ENCODE data around the gene SOD3.

SOD3 gene

GRCh38 chr4:24794916-24795665 is at the start of gene SOD3:
Gene SOD3, plus strand, starts transcription at chr4:24795573. Its CDS starts 3,949 bp downstream, at chr4:24799522.
- no peak within 1 kb of the TSS for H3K27ac Mint-ChIP-seq

DNA sequence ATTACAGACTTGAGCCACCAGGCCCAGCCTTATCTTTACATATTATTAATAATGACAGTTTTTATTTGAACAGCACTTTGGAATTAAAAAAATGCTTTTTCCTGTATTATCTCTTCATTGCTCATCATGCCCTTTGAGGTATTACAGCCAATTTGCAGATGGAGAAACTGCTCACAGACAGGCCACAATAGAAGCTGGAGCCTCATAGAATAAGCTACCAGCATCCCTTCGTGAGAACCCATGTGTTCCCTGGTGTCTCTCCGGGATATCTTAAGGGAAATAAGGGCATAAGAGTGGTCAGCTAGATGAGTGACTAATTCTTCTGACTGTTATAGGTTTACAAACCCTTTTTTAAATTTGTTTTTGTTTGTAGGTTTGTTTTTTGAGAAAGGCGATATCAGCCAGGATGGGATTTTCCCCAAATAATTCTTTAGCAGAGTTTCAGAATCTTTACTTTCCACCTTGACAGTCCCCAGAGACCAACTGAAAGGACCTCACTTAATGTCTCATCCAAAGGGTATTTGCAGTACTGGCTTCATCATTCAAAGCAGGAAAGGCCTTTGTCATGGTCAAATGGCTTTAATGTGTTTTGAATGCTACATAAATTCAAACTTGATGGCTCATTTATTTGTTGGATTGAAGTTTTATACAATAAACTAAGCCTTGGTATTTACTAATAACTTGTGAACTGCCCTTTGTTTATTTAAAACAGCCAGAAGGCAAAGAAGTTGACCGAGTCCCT is 48.0 kb upstream of the SOD3 start:
- H3K27ac Mint-ChIP-seq: no peak overlapping the region
- no peaks in the 10 kb centered on the region for H3K36me3 Mint-ChIP-seq
- no peaks in the 10 kb centered on the region for H3K4me1 Mint-ChIP-seq
- H3K4me3 Mint-ChIP-seq: no peak overlapping the region
- H3K9me3 Mint-ChIP-seq: peaks cover 4% of the 10 kb centered on the region
- no peaks in the 10 kb centered on the region for H3K27me3 Mint-ChIP-seq
- ATAC-seq: no peak

More at GRCh38 chr4:24794916-24795665, at the start of gene SOD3:
- H3K27me3 Mint-ChIP-seq: peaks cover 12% of the 10 kb centered on the region
- H3K9me3 Mint-ChIP-seq: no peaks in the 10 kb centered on the region
- no peak within 1 kb of the TSS for H3K4me3 Mint-ChIP-seq
- H3K36me3 Mint-ChIP-seq: no peaks in the 10 kb centered on the region
- H3K4me1 Mint-ChIP-seq: no peaks in the 10 kb centered on the region
- ATAC-seq: no peak

DNA sequence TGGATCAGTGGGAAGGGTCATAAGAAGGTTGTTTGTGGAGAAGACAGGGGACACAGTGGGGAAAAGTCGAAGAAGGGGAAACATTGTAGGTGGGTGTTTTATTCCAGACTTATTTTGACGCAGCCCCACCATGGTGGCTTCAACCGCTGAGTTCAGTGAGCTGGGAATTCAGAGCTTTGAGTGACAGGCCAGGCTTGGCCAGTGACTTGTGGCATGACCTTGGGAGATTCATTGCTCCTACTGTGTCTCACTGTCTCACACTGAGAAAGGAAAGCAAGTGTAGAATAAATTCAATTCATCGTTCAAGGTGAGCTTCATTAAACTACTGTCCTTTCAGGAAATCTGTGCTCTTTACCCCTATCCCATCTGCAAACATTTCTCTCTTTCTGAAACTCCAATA is 47.4 kb upstream of the SOD3 start:
- Mint-ChIP-seq H3K27ac (no peak overlapping the region), H3K4me3 (no peak overlapping the region), H3K4me1 (no peaks in the 10 kb centered on the region), H3K36me3 (no peaks in the 10 kb centered on the region), H3K27me3 (no peaks in the 10 kb centered on the region), H3K9me3 (peaks cover 4% of the 10 kb centered on the region)
- ATAC-seq: no peak

- H3K4me1 Mint-ChIP-seq: no peaks in the 10 kb centered on the region
- H3K4me3 Mint-ChIP-seq: no peak overlapping the region
- H3K27ac Mint-ChIP-seq: no peak overlapping the region
- no peaks in the 10 kb centered on the region for H3K36me3 Mint-ChIP-seq
- peaks cover 4% of the 10 kb centered on the region for H3K9me3 Mint-ChIP-seq
- ATAC-seq: no peak
- no peaks in the 10 kb centered on the region for H3K27me3 Mint-ChIP-seq
Observed at GRCh38 chr4:24748758-24749350, 46.5 kb upstream of the SOD3 start.

GRCh38 chr4:24750106-24750505 is 45.3 kb upstream of the SOD3 start:
- no peaks in the 10 kb centered on the region for H3K36me3 Mint-ChIP-seq
- no peak for ATAC-seq
- peaks cover 4% of the 10 kb centered on the region for H3K9me3 Mint-ChIP-seq
- no peaks in the 10 kb centered on the region for H3K27me3 Mint-ChIP-seq
- no peak overlapping the region for H3K4me3 Mint-ChIP-seq
- H3K27ac Mint-ChIP-seq: no peak overlapping the region
- H3K4me1 Mint-ChIP-seq: no peaks in the 10 kb centered on the region

- Mint-ChIP-seq H3K27me3 (no peaks in the 10 kb centered on the region), H3K27ac (no peak overlapping the region), H3K4me3 (no peak overlapping the region), H3K9me3 (peaks cover 13% of the 10 kb centered on the region), H3K4me1 (no peaks in the 10 kb centered on the region), H3K36me3 (no peaks in the 10 kb centered on the region)
- no peak for ATAC-seq
Observed at GRCh38 chr4:24751926-24752539, 43.3 kb upstream of the SOD3 start.

DNA sequence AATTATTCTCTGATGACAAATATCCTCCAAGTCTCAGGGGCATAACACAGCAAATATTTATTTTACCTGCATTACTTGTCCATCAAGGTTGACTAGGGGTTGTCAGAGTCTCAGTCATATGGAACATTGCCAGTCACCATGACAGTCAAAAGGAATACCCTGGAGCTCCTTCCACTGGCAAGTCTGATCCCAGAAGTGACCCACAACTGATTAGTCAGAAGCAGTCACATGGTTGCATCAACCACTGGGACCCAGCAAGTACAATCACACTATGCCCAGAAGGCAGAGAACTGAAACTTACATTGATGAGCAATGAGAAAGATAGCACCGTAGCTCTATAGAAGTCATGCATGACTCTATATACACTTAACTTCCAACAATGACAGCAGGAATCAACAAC is 41.9 kb upstream of the SOD3 start:
- no peaks in the 10 kb centered on the region for H3K36me3 Mint-ChIP-seq
- H3K9me3 Mint-ChIP-seq: peaks cover 17% of the 10 kb centered on the region
- H3K4me1 Mint-ChIP-seq: no peaks in the 10 kb centered on the region

DNA sequence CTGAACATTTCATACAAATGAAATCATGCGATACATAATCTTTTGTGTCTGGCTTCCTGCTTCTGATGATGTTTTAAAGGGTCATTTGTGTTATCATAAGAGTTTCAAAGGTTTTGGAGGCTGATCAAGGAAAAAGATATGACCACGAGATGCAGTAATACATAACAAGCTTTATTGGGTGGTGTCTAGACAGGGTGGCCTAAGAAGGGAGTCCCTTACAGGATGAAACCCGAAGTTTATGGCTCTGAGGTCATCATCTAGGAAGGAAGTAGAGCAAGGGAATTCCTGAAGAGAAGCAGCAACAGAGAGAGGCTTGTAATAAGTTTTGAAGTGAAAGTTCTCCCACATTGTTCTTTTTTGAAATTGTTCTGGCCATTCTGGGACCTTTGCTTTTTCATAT is 40.8 kb upstream of the SOD3 start:
- ATAC-seq: no peak
- Mint-ChIP-seq H3K27me3 (no peaks in the 10 kb centered on the region), H3K36me3 (no peaks in the 10 kb centered on the region), H3K27ac (no peak overlapping the region), H3K9me3 (peaks cover 19% of the 10 kb centered on the region), H3K4me3 (no peak overlapping the region), H3K4me1 (no peaks in the 10 kb centered on the region)

More for the DNA sequence above, 41.9 kb upstream of the SOD3 start:
- H3K27ac Mint-ChIP-seq: no peak overlapping the region
- no peak overlapping the region for H3K4me3 Mint-ChIP-seq
- ATAC-seq: peak; percentile 41
- no peaks in the 10 kb centered on the region for H3K27me3 Mint-ChIP-seq

DNA sequence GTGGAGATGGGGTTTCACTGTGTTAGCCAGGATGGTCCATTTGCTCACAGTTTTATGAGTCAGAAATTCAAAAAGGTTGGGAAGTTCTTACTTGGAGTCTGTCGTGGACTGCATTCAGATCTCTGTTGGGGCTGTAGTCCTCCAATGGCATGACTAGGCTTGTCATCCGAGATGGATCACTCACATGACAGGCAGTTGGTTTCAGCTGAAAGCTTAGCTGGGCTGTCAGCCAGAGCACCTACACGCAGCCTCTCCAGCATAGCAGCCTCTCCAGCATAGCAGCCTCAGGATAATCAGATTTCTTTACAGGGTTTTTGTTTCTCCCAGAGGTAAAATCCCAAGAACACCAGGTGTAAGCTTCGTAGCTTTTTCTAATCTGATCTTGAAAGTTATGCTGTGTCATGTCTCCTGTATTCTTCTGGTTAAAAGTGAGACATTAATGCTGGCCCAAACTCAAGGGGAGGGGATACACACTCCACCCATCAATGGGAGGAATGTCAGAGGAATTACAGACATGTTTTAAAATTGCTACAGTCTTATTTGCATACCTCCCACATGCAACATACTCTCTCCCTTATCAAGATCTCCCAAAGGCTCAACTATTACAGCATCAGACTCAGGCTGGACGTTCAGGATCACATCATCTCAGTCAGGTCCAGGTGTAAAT is 31.6 kb upstream of the SOD3 start:
- no peaks in the 10 kb centered on the region for H3K4me1 Mint-ChIP-seq
- no peak overlapping the region for H3K4me3 Mint-ChIP-seq
- no peaks in the 10 kb centered on the region for H3K27me3 Mint-ChIP-seq
- H3K27ac Mint-ChIP-seq: no peak overlapping the region
- H3K36me3 Mint-ChIP-seq: no peaks in the 10 kb centered on the region
- ATAC-seq: no peak
- H3K9me3 Mint-ChIP-seq: peaks cover 2% of the 10 kb centered on the region

GRCh38 chr4:24764345-24764744 is 31.0 kb upstream of the SOD3 start:
- no peaks in the 10 kb centered on the region for H3K9me3 Mint-ChIP-seq
- H3K27me3 Mint-ChIP-seq: no peaks in the 10 kb centered on the region
- no peaks in the 10 kb centered on the region for H3K4me1 Mint-ChIP-seq
- no peaks in the 10 kb centered on the region for H3K36me3 Mint-ChIP-seq
- no peak for ATAC-seq
- no peak overlapping the region for H3K4me3 Mint-ChIP-seq
- H3K27ac Mint-ChIP-seq: no peak overlapping the region

- H3K4me1 Mint-ChIP-seq: no peaks in the 10 kb centered on the region
- H3K27ac Mint-ChIP-seq: no peak overlapping the region
- no peaks in the 10 kb centered on the region for H3K9me3 Mint-ChIP-seq
- H3K36me3 Mint-ChIP-seq: no peaks in the 10 kb centered on the region
- no peak overlapping the region for H3K4me3 Mint-ChIP-seq
- no peak for ATAC-seq
- H3K27me3 Mint-ChIP-seq: no peaks in the 10 kb centered on the region
Observed at GRCh38 chr4:24765376-24765988, 29.9 kb upstream of the SOD3 start.

- ATAC-seq: no peak
- no peaks in the 10 kb centered on the region for H3K9me3 Mint-ChIP-seq
- no peaks in the 10 kb centered on the region for H3K36me3 Mint-ChIP-seq
- no peaks in the 10 kb centered on the region for H3K27me3 Mint-ChIP-seq
- no peak overlapping the region for H3K4me3 Mint-ChIP-seq
- no peaks in the 10 kb centered on the region for H3K4me1 Mint-ChIP-seq
- H3K27ac Mint-ChIP-seq: no peak overlapping the region
Observed at GRCh38 chr4:24768006-24768405, 27.4 kb upstream of the SOD3 start.

DNA sequence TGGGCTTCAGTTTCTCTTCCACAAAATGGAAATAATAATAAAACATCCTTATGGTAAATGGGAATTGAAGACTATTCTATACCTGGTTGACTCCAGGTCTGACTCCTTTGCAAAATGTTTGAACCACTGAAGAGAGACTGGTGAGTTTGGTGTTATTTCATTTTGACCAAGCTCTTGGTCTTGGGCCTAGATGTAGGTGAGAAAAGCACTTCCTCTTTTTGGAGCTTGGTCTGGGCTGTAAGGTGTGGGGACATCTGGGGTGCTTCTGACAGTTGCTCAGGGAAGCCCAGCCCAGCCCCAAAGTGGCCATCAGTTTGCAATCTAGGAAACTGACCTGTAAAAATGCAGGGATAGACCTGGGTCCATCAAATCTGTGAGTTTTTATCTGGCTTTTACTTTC is 26.8 kb upstream of the SOD3 start:
- Mint-ChIP-seq H3K27me3 (no peaks in the 10 kb centered on the region), H3K9me3 (no peaks in the 10 kb centered on the region), H3K4me1 (no peaks in the 10 kb centered on the region), H3K36me3 (no peaks in the 10 kb centered on the region), H3K27ac (no peak overlapping the region), H3K4me3 (no peak overlapping the region)
- ATAC-seq: no peak

DNA sequence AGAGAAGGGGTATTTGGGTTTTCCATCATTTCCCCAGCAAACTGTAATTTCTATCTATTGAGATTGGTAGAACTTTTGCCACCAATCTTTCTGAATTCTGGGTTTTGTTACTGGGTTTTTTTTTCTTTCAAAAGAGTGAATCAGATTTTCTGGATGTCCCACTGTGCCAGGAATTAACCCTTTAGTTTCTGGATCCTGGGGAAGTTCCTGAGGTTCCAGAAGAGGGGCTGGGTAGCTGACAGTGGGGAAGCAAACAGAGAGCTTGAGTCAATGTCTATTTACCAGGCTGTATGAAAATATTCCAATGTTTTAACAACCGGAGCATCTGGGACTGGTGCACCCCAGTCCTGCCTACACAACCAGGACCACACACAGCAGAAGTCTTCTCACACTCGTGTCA is 25.8 kb upstream of the SOD3 start:
- no peaks in the 10 kb centered on the region for H3K27me3 Mint-ChIP-seq
- H3K4me1 Mint-ChIP-seq: no peaks in the 10 kb centered on the region
- no peaks in the 10 kb centered on the region for H3K36me3 Mint-ChIP-seq
- H3K9me3 Mint-ChIP-seq: no peaks in the 10 kb centered on the region
- ATAC-seq: no peak
- H3K4me3 Mint-ChIP-seq: no peak overlapping the region
- H3K27ac Mint-ChIP-seq: no peak overlapping the region
